ENCODE results near the gene ZDHHC7. TPM values are rescaled to one million over a fixed set of nuclear protein-coding genes. Genes with fewer than 3 reads are reported as not detected.

The ZDHHC7 gene
- total and polyA plus RNA-seq, 9 of the 15 experiments (the other 6 are each of a cell fraction or from before 2014, with no cell fraction given) = 1.7 to 49.7 (median 37.4) TPM

DNA sequence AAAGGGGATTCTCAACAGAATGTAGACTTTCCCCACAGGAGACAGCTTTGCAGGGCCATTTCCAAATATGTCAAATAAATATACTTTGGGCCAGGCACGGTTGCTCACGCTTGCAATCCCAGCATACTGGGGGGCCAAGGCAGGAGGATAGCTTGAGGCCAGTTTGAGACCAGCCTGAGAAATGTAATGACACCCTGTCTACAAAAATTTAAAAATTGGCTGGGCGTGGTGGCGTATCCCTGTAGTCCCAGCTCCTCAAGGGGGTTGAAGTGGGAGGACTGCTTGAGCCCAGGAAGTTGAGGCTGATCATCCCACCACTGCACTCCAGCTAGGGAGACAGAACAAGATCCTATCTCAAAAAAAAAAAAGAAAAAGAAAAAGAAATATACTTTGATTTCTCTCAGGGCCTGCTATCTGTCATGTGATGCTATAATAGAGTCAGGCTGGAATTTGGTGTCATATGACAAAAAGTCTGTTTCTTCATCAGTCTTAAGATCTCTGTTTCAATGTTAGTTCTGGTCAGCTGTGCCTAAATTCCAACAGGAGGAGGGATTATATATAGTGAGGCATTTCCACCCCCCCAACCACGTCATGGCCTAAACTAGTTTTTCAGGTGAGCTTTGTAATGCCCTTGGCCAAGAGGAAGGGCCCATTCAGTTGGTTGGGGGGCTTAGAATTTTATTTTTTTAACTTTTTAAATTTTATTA lies 4.3 kb upstream of the ZDHHC7 start (continued):
- TF ChIP-seq, protein P1, sequence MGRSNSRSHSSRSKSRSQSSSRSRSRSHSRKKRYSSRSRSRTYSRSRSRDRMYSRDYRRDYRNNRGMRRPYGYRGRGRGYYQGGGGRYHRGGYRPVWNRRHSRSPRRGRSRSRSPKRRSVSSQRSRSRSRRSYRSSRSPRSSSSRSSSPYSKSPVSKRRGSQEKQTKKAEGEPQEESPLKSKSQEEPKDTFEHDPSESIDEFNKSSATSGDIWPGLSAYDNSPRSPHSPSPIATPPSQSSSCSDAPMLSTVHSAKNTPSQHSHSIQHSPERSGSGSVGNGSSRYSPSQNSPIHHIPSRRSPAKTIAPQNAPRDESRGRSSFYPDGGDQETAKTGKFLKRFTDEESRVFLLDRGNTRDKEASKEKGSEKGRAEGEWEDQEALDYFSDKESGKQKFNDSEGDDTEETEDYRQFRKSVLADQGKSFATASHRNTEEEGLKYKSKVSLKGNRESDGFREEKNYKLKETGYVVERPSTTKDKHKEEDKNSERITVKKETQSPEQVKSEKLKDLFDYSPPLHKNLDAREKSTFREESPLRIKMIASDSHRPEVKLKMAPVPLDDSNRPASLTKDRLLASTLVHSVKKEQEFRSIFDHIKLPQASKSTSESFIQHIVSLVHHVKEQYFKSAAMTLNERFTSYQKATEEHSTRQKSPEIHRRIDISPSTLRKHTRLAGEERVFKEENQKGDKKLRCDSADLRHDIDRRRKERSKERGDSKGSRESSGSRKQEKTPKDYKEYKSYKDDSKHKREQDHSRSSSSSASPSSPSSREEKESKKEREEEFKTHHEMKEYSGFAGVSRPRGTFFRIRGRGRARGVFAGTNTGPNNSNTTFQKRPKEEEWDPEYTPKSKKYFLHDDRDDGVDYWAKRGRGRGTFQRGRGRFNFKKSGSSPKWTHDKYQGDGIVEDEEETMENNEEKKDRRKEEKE (IDR thresholded peaks at IDR 0.05; ENCODE audit: borderline replicate concordance in 1 of 2, control insufficient read depth in 1 of 2, low read depth in 2 of 2, low read length in 1 of 2) = no peak
- TF ChIP-seq ZNF282 (CRISPR knock-in tag; IDR thresholded peaks at IDR 0.05) (no peak), NFYB (IDR thresholded peaks at IDR 0.05; ENCODE audit: extremely low read depth, insufficient read length) (no peak), ZBTB9 (CRISPR knock-in tag; IDR thresholded peaks at IDR 0.05) (no peak), RBM39 (optimal IDR thresholded peaks at IDR 0.05; ENCODE audit: low read depth, low read length) (no peak), HCFC1 (IDR thresholded peaks at IDR 0.05; ENCODE audit: low read depth, low read length) (no peak), ZNF444 (CRISPR knock-in tag; IDR thresholded peaks at IDR 0.05) (no peak), HEY1 (CRISPR knock-in tag; IDR thresholded peaks at IDR 0.05; ENCODE audit: borderline replicate concordance) (no peak), CC2D1A (IDR thresholded peaks at IDR 0.05) (no peak), NCOA2 (IDR thresholded peaks at IDR 0.05; ENCODE audit: partially characterized antibody in 2 of 2) (no peak), RAD51 (IDR thresholded peaks at IDR 0.05; ENCODE audit: borderline replicate concordance, low read depth) (peak; percentile 40; the same call in 1 of the 2 replicates), SPI1 (IDR thresholded peaks at IDR 0.05; ENCODE audit: borderline replicate concordance, low read depth, low read length) (no peak), TAL1 (IDR thresholded peaks at IDR 0.05) (no peak), CEBPB (tag; IDR thresholded peaks at IDR 0.05) (no peak), KDM5B (IDR thresholded peaks at IDR 0.05; ENCODE audit: insufficient replicate concordance, low read depth, low read length) (no peak), TSHZ1 (CRISPR knock-in tag; IDR thresholded peaks at IDR 0.05) (no peak), ZNF134 (CRISPR knock-in tag; conservative IDR thresholded peaks at IDR 0.05) (no peak), ZNF639 (CRISPR knock-in tag; conservative IDR thresholded peaks at IDR 0.05 in 1 of 2, IDR thresholded peaks at IDR 0.05 in 1 of 2) (no peak)

Data from K562 (cell line).